HuH-7 (cell line): Measurements from ENCODE around the gene DENND4C.
A peak's percentile ranks its signal among the peaks of the same experiment; 100 is the strongest.
"Not testable (repeated sequence)": the region's sequence is repeated elsewhere in the genome, so short reads cannot be mapped to it uniquely, and the experiment has no call there.

Experiments used
- DNase-seq: peaks from one replicate; pipeline ENCODE4 v3.0.0; 2011; ENCODE audit warnings: low spot score

Gene DENND4C

DNA sequence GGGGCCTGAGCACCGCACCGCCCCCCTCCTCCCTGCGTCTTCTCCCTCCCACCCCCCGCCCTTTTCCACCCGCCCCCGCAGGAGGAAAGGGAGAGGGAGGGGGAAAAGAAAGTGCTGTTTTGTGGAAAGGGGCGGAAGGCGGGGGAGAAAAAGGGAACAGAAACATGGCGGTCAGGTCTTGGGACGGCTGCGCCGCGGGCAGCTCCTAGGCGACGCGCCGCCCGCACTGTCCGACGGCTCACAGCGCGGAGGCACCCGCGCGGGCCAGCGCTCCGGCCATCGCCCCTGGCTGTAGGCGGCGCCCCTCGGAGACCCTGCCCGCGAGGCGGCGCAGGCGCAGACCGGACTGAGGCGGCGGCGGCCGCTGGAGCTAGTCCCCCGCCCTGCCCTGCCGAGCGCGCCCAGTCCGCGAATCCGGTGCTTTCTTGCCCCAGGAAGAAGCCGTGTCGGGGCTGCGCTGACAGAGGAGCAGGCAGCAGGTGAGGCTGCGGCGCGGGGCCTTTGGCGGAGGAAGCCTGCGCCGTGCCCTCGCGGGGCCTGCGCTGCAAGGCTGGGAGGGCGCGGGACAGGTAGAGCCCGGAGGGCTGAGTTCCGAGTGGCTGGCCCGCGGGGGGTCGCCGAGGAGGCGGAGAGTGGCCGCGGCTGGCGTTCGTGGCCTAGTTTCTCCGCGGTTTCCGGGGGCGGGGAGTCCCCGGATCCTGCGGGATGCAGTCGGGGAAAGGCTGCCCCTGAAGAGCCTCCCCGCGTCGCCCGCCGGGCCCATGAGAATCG is at the start of gene DENND4C:
DENND4C (plus strand) TSS at position 339 of the 771 bp plus-strand sequence. CDS start 45,482 bp downstream, outside the sequence.
- peak; percentile 68 for DNase-seq

DNA sequence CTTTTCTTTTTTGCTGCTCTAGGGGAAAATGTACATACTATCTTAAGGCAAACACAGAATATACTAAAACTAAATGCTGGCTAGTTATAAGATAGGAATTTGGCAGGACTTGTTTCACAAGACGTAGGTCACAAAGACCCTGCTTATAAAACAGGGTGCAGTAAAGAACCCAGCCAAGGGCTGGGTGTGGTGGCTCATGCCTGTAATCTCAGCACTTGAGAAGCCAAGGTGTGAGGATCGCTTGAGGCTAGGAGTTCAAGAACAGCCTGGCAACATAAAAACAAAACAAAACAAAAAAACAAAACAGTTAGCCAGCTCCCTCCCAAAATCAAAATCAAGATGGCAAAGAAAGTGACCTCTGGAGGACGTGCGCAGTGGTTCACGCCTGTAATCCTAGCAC is 49.5 kb upstream of the DENND4C start:
- DNase-seq = no peak

DNA sequence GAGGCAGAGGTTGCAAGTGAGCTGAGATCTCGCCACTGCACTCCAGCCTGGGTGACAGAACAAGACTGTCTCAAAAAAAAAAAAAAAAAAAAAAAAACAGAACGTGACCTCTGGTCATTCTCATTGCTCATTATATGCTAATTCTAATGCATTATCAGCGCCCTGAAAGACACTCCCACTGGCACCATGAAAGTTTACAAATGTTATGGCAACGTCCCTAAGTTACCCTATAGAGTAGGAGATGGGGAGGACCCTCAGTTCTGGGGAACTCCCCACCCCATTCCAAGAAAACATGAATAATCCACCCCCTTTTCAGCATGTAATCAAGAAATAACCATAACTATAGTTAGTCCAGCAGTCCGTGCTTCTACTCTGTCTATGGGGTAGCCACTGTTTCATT is 48.9 kb upstream of the DENND4C start:
- no peak for DNase-seq

DNA sequence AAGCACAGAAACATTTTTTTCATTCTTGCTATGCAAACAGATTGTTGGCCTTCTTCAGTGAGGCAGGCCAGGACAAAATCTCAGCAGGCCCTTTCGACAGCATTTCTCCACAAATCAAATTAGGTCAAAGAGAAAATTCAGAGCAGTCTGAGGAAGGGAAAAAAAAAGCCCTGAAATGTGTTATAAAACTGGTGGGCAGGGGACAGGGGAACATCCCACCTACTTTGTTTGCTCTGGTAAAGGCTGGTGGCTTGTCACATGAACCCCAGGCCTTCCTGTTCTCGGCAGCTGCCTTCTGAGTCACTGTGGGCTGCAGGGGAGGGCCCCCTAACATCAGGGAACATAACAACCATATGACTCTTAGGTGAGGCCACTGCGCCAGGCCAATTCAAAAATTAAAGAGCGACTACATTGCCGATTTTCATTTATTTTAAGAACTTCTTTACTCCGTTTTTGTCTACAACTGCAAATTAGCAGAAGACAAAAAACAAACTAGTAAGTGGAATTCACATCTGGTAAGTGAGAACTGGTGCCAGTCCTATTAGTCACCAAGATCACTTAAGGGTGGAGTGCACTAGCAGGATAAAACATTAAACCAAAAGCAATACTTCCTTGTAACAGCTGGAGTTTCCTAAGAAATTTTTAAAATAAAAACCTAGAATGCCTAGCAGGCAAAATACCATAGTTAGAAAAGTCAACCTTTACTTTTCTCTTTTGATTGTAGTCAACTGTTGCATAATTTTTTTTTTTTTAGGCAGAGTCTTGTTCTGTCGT is 46.2 kb upstream of the DENND4C start:
- no peak for DNase-seq

DNA sequence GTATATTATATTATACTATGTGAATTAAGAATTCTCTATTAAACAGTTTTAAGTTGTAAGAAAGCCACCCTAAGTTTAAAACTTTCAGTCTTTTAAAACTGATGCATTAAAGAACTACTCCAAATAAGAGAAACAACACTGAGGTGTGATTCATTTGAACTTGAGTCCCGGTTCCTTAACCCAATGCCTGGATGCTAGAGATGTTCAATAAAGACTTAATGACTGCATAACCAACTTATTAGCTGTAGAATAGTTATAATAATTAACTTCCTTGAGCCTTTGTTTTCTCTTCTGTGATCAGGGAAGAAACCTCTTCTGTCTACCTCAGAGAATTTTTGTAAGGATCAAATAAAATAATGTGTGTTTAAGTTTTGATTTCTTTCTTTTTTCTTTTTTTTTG is 45.3 kb upstream of the DENND4C start:
- no peak for DNase-seq

DNA sequence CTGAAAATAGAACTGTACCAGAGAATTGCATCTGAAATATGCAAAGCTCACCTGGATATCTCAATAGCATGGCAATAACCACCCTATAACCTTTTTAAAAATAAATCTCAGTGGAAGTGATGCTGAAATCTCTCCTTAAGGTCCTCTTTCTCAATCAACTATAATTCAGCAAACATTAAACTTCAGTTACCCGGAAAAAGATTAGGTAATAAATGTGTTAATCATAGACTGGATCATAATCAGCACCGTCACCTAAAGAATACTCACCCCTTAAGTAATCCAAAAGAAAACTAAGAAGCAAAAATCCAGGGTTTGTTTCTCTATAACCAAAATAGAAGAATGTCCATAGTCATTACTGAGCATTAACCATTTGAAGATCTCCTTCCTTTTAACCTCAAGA is 44.3 kb upstream of the DENND4C start:
- no peak for DNase-seq

DNA sequence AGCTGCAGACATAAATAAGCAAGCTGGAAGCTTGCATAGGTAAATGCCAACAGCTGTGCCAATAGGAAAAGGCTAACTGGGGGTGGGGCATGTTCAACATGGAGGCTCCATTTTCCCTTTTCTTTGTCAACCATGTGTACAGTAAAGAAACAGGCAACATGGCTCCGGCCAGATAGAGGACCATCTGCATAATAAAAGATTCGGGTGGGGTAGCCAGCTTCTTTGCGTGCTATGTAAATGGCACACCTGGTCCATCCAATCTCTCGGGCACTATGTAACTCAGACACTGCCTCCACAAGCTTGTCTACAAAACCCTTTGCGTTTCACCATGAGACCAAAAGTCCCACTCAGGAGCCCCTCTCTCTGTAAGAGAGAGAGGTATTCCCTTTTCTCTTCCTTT is 41.7 kb upstream of the DENND4C start:
- no peak for DNase-seq

DNA sequence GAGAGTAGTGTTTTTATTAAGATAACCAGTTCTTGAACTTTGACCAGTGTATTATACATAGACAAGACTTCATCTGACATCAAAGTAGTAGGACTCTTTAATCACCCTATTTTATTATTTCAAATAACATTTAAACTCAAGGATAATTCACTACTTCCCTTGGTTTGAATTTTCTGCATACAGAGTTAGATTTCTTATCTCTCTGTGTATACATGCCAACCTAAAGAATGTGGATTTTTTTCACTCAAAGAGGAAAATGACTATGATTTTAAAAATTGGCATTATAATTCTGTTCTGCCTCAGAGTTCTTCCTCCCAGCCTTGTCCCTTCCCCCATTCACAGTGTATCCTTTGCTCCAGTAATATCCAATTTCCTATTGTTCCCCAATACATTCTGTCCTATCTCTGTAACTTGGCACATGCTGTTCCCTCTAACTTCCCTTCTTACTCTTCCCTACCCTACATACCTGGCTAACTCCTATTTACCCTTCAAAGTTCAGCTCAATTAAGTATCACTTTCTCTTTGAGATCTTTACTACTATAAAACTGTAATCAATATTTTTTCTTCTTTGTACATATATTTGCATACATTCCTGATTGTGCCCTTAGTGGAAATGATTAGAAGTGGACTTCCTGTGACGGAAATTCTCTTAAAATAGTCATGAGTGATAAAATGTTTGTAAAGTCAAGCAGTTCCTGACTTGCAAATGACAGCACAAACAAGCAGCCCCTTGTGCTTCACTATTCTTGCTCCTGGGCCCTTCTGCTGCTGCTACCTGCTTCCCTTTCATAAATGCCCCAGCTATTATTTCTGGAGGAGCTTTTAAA is 38.1 kb upstream of the DENND4C start:
- no peak for DNase-seq

DNA sequence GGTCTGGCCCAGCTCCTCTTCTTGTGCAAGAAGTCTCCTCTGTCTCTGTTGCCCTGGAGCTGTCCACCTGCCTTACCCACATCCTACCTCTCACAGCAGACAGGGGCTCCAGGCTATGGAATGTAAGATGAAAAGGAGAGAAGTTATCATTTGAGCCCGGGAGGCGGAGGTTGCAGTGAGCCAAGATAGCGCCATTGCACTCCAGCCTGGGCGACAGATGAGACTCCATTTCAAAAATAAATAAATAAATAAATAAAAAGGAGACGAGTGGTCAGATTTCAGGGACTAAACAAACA is 37.5 kb upstream of the DENND4C start:
- no peak for DNase-seq

DNA sequence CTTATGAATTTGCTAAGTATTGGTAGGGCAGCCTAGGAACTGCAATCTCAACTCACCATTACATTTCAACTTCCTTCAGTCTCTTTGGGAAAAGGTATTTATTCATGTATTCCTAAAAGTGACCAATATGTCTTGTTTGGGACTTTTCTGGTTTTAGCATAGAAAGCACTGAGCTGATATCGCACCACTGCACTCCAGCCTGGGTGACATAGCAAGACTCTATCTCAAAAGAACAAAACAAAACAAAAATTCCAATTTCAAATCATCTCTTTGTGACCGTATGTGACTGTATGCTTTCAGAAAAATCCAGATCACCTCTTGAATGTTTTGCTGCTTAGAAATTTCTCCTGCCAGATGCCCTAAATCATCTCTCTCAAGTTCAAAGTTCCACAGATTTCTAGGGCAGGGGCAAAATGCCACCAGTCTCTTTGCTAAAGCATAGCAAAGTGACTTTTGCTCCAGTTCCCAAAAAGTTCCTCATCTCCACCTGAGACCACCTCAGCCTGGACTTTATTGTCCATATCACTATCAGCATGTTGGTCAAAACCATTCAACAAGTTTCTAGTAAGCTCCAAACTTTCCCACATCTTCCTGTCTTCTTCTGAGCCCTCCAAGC is 37.0 kb upstream of the DENND4C start:
- DNase-seq = not testable (repeated sequence)

DNA sequence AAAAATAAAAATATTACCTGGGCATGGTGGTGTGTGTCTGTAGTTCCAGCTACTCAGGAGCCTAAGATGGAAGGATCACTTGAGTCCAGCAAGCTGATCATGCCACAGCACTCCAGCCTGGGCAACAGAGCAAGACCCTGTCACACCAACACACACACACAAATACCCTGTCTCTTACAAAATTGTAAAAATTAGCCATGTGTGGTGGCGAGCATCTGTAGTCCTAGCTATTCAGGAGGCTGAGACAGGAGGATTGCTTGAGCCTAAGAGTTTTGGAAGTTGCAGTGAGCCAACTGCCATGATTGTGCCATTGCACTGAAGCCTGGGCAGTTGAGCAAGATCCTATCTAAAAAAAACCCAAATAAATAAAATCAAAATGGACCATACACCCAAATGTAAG is 32.1 kb upstream of the DENND4C start:
- no peak for DNase-seq

DNA sequence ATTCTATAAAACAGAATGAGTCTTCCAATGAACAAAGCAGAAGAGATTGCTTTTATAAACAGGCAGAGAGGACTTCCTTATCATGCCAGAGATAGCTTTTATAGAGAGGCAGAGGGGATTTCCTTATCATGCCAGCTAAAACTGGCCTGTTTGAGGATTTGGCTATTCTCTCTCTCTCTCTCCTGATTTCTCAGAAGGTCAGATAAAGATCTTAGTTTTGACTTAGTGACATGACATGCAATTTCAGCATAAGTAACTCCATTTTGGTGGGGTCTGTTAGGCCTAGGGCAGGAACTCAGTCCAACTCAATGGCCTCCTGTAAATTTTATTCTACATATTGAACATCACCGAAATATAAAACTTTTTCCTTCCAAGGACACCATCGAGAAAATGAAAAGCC is 31.5 kb upstream of the DENND4C start:
- DNase-seq = no peak

DNA sequence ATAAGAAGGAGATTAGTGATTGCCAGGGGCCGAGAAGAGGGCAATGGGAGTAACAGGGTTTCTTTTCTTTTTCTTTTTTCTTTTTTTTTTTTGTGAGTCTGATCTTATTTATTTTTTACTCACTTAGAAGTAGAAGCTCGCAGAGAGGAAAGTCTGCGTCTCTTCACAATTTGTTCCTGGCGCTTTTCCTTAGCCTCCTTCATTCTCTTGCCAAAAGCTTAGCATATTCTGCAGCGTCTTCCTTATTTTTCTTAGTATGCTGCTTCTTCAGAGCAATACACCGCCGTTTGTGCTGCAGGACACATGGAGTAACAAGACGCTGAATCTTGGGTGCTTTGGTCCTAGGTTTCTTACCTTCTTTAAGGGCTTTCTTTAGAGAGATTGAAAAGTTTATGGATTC is 30.3 kb upstream of the DENND4C start:
- DNase-seq = no peak

DNA sequence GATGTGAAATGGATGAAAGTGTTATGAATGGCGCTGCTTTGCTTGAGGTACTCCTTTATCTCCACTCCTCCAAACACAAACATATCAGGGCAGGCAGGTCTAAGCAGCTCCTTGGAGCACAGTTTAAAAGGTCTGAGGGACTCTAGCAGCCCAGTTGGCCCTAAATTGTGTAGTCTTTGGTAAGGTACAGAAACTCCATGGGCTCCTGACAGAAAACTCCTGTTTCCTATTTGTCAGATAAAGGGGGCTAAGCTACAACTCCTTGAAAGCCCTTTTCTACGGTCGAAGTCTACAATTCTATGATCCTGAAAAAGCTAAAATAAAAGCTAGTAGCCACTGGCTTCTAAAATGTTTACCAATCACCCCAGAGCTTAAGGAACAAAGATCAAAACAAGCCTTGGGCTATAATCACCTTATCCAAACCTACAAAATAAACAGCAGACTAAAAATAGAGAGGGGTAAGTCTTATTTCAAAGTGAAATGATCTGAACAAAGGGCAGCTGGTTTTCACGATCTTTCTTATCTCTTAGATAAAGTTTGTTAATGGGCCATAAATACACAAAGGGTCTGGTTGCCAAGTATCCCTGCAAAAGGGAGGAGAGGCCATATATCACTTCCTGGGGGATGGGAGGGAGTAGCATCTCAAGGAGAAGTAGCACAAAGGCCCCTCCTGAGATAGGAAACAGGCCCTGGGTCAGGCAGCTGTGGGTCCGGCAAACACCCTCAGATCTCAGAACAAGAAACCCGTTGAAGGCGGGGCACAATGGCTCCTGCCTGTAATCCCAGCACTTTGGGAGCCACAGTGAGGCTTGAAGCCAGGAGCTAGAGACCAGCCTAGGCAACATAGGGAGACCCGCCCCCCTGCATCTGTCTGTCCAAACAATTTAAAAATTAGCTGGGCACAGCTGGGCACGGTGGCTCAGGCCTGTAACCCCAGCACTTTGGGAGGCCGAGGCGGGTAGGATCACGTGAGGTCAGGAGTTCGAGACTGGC is 28.3 kb upstream of the DENND4C start:
- peak; percentile 55 for DNase-seq

DNA sequence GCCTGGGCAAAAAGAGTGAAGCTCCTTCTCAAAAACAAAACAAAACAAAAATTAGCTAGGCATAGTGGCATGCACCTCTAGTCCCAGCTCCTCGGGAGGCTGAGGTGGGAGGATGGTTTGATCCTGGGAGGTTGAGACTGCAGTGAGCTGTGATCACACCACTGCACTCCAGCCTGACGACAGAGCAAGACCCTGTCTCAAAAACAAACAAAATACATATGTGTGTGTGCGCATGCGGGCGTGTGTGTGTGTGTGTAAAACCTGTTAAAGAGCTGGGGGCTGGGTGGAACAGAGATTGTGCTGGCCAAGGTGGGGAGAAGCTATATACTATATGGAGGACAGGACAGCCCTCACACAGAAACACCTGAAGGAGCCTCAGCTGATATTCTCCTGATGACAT is 27.4 kb upstream of the DENND4C start:
- DNase-seq = no peak

DNA sequence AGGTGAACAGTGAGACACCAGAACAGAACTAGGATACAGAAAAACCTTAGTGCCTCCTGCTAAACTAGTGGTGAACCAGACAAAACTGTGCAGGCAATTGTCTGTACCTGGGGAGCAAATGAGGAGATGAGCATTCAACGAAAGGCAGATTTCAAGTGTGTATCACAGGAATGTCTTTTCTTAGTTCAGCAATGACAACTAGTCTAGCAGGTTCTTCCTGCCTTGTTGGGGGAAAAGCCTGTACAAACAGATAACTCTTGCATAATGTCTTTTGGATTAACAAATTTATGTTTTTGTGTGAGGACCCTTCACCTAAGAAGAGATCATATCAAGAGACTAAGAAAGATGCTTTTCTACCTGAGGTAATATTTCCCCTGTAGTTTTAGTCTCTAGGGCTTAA is 21.8 kb upstream of the DENND4C start:
- DNase-seq = no peak

DNA sequence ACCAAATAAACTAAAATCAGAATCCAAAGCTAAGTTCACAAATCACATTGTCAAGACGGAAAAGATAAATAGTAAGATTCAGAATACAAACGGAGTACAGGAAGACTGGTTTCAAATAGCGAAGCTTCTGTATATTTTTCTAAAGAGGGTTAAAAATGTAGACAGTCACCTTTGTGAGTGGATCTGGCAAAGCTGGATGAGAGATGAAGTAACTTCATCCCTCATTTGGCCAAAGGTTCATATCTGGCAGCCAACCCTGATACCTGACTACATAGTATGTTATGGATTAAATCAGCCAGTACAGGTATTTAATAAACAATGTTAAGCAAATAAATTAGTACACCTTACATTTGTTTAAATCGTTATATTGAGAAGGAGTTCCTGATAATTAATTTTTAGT is 21.3 kb upstream of the DENND4C start:
- DNase-seq = no peak

DNA sequence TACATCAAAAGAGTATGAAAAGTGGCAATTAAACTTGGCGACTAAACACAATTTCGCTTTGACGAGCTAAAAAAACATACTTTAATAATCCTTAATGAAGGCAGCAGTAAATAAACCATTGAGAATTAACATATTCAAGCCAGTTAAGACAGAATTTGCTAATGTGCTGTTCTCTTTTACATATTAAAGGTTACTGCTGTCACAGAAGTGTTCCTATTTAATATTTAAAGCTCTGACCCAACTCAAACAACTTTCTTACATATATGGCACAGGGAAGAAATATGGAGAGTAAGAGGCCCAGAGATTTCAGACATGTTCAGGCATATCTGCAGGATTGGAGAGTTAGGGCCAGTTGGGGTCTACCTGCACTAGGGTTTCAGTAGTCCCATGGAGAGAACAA is 16.7 kb upstream of the DENND4C start:
- no peak for DNase-seq

DNA sequence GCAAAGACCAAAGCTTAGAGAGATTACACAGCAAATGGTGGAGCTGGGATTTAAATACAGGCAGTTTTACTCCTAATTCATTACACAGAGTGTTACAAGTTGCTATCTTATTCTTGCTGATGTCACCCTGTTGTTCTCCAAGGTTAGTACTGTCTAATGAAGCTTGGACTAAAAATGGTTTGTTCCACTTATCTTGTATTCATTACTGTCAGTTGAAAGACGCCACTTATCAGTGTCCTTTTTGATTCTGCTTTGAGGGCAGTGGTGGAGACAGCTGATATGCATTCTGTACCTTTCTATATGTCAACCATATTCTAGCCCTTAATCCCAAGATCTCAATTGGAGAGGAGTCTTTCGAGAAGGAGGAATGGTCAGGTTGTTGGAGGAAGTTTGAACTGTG is 14.0 kb upstream of the DENND4C start:
- DNase-seq = no peak

DNA sequence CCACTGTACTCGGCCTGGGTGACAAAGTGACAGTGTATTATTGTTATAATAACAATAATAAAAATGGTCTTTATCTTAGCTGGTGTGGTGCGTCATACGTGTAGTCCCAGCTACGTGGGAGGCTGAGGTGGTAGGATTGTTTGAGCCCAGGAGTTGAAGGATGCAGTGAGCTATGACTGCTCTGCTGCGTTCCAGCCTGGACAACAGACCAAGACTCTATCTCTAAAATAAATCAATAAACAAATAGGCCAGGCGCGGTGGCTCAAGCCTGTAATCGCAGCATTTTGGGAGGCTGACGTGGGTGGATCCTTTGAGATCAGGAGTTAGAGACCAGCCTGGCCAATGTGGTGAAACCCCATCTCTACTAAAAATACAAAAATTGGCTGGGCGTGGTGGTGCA is 9.2 kb upstream of the DENND4C start:
- no peak for DNase-seq

DNA sequence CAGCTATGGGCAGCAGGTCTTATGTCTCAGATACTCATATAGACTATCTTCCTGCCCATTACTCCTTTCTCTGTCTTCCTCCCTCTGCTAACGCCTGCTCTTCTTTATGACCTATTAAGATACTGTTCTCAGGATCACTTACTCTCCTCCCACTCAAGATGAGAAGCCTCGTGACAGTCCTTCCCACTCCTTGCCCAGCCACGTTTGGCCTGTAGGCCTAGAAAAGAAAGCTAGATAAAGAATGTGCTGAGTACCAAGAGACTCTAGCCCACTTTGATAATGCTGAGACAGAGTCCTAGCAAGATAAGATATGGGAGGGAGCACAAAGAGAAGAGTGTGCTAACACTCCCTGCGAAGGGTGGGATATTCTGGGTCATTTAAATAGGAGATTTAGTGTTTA is 6.8 kb upstream of the DENND4C start:
- DNase-seq = no peak
